Prostate gland (tissue), 2 donors: ENCODE measurements around the gene CNOT8. TPM values are rescaled to one million over a fixed set of nuclear protein-coding genes. Genes with fewer than 3 reads are reported as not detected.
A peak's percentile ranks its signal among the peaks of the same experiment; 100 is the strongest.
"Not testable (repeated sequence)": the region's sequence is repeated elsewhere in the genome, so short reads cannot be mapped to it uniquely, and the experiment has no call there.

ENCODE experiments used
- DNase-seq: peaks from one replicate; pipeline ENCODE4 v3.0.0-alpha.2; 2019; ENCODE audit warnings: low spot score
- H3K27ac ChIP-seq, 2 donors: fragments of 200-600 bp; sonication (generic); 2 replicates each; pipeline ENCODE4 v1.5.1; 2017 to 2019
- H3K27me3 ChIP-seq: fragments of 200-600 bp; sonication (generic); replicated peaks from 2 replicates; pipeline ENCODE4 v1.5.1; 2019; ENCODE audit not compliant: insufficient read depth
- H3K36me3 ChIP-seq, 2 donors: fragments of 200-600 bp; sonication (generic); 1 replicate in 1 of 2; 2 replicates in 1 of 2; pipeline versions ENCODE4 v1.5.1 to v1.8.1; 2017 to 2019
- H3K4me1 ChIP-seq: fragments of 200-600 bp; sonication (generic); replicated peaks from 2 replicates; pipeline ENCODE4 v1.5.1; 2019
- H3K4me3 ChIP-seq, 2 donors: fragments of 200-600 bp; sonication (generic); 2 replicates each; pipeline ENCODE4 v1.5.1; 2017 to 2019
- H3K9me3 ChIP-seq: fragments of 200-600 bp; sonication (generic); 2 replicates; pipeline ENCODE4 v1.5.1; 2017
- POLR2A ChIP-seq: fragments of 450-650 bp; IDR thresholded peaks from one replicate; pipeline ENCODE4 v1.6.1; 2016; ENCODE audit warnings: antibody characterized with exemption, mild to moderate bottlenecking
- POLR2AphosphoS5 ChIP-seq: sonication (generic); formaldehyde crosslinking; IDR thresholded peaks from one replicate; pipeline ENCODE4 v1.6.1; 2017; ENCODE audit warnings: antibody characterized with exemption
- WGBS: methylation state at CpG from one replicate; pipeline ENCODE4 v1.1.5; 2018; 5-methylcytosine and 5-hydroxymethylcytosine counted together
- intact Hi-C: fragments of 100-400 bp; cut with DNase I; formaldehyde crosslinking; loops from one replicate; pipeline ENCODE4 v1.14.2; 2022
- microRNA counts, 2 donors: library from miRNA; unstranded; fragments of <30 nt; microRNA quantifications; one replicate each; lab custom pipeline; 2016 to 2017
- microRNA-seq: library from miRNA; unstranded; fragments of <30 nt; microRNA quantifications from one replicate; pipeline ENCODE4, GENCODE V29; 2016
- small RNA-seq, 2 donors: library from RNA; depleted of rRNA; stranded (forward); fragments of <200 nt; gene quantifications; one replicate each; pipeline ENCODE3, GENCODE V24; 2016
- total RNA-seq, 2 donors: library from RNA; depleted of rRNA; stranded (reverse); fragments of >200 nt; gene quantifications; one replicate each; pipeline ENCODE4 v1.1.0, GENCODE V29; 2016
- TF ChIP-seq, protein P1 (sequence below), 4 experiments: fragments of 200-600 bp in 2 of 4; fragments of 450-650 bp in 2 of 4; sonication (generic) in 2 of 4; IDR thresholded peaks; 1 replicate in 3 of 4; 2 replicates in 1 of 4; pipeline ENCODE4 v1.5.1; 2016 to 2019; ENCODE audit warnings: antibody characterized with exemption in 4 of 4, mild to moderate bottlenecking in 2 of 4, moderate library complexity in 2 of 4

The CNOT8 gene
- total RNA-seq, 2 donors from 2014 or later = 46.3 to 95.2 TPM

DNA sequence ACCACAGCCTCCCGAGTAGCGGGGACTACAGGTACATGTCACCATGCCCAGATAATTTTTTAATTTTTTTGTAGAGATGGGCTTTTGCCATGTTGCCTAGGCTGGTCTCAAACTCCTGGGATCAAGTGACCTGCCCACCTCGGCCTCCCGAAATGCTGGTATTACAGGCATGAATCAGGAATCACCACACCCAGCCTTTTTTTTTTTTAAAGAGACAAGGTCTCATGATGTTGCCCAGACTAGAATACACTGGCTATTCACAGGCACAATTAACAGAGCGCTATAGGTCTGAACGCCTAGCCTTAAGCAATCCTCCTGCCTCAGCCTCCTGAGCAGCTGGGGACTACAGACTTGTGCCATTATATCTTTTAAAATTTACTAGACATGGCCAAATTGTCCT lies 43.5 kb downstream of the CNOT8 start:
- H3K27ac ChIP-seq = no peak overlapping the region
- intact Hi-C loops = no loop called here
- no peak for DNase-seq
- no peaks in the 10 kb centered on the region for H3K9me3 ChIP-seq
- no peaks in the 10 kb centered on the region for H3K27me3 ChIP-seq
- no peaks in the 10 kb centered on the region for H3K4me1 ChIP-seq
- H3K4me3 ChIP-seq = no peak overlapping the region
- TF ChIP-seq, protein P1, sequence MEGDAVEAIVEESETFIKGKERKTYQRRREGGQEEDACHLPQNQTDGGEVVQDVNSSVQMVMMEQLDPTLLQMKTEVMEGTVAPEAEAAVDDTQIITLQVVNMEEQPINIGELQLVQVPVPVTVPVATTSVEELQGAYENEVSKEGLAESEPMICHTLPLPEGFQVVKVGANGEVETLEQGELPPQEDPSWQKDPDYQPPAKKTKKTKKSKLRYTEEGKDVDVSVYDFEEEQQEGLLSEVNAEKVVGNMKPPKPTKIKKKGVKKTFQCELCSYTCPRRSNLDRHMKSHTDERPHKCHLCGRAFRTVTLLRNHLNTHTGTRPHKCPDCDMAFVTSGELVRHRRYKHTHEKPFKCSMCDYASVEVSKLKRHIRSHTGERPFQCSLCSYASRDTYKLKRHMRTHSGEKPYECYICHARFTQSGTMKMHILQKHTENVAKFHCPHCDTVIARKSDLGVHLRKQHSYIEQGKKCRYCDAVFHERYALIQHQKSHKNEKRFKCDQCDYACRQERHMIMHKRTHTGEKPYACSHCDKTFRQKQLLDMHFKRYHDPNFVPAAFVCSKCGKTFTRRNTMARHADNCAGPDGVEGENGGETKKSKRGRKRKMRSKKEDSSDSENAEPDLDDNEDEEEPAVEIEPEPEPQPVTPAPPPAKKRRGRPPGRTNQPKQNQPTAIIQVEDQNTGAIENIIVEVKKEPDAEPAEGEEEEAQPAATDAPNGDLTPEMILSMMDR (IDR thresholded peaks at IDR 0.05) = no peak
- no peak for TF ChIP-seq POLR2A
- no peak for TF ChIP-seq POLR2AphosphoS5
- peaks cover 0 to 7% of the 10 kb centered on the region in 2 donors for H3K36me3 ChIP-seq
- WGBS = 89% methylated on average over 6 of the region's 6 CpGs

- 93% methylated on average over 7 of the region's 7 CpGs for WGBS
- intact Hi-C loops = not testable (repeated sequence)
Measured at GRCh38 chr5:154905601-154906000, 47.2 kb downstream of the CNOT8 start.

DNA sequence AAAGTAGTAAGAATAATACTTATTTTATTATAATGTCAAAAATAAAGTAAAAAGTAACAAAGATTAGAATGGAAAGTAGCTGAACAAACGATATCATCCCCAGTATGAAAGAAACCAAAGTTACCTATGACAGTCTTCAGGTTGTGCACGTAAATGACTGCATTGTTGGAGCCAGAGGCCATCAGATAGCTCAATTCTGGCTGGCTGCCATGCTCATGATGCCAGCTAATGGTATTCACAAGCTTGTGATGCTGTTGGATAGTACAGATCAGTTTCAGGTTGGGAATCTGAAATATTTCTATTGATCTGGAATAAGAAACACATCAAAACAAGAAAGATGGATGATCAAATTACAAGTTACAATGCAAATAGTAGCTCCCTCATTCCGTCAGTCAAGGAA lies 58.4 kb downstream of the CNOT8 start:
- peaks cover 0 to 2% of the 10 kb centered on the region in 2 donors for H3K36me3 ChIP-seq
- no peak for TF ChIP-seq POLR2AphosphoS5
- TF ChIP-seq, protein P1 (IDR thresholded peaks at IDR 0.05) = no peak
- TF ChIP-seq POLR2A = no peak

More at GRCh38 chr5:154905601-154906000, 47.2 kb downstream of the CNOT8 start:
- H3K36me3 ChIP-seq, H3K9me3 ChIP-seq, H3K4me1 ChIP-seq, H3K27me3 ChIP-seq, H3K4me3 ChIP-seq, DNase-seq, H3K27ac ChIP-seq: not testable (repeated sequence)

GRCh38 chr5:154917757-154918156 lies 59.3 kb downstream of the CNOT8 start:
- Histone ChIP-seq H3K27ac (no peak overlapping the region), H3K4me1 (no peaks in the 10 kb centered on the region), H3K27me3 (no peaks in the 10 kb centered on the region), H3K9me3 (no peaks in the 10 kb centered on the region), H3K36me3 (peaks cover 0 to 2% of the 10 kb centered on the region in 2 donors), H3K4me3 (no peak overlapping the region)
- 74% methylated on average over 4 of the region's 4 CpGs for WGBS
- TF ChIP-seq POLR2A = no peak
- TF ChIP-seq, protein P1 (IDR thresholded peaks at IDR 0.05) = no peak
- no peak for TF ChIP-seq POLR2AphosphoS5
- intact Hi-C loops = no loop called here
- no peak for DNase-seq

More for the DNA sequence above, 58.4 kb downstream of the CNOT8 start:
- no peaks in the 10 kb centered on the region for H3K27me3 ChIP-seq
- WGBS = 64% methylated on average over 3 of the region's 3 CpGs
- no peak overlapping the region for H3K27ac ChIP-seq
- no peaks in the 10 kb centered on the region for H3K9me3 ChIP-seq
- H3K4me1 ChIP-seq = no peaks in the 10 kb centered on the region
- no peak for DNase-seq
- intact Hi-C loops = no loop called here
- no peak overlapping the region for H3K4me3 ChIP-seq

GRCh38 chr5:154923441-154924430 lies 65.3 kb downstream of the CNOT8 start:
- H3K4me1 ChIP-seq = no peaks in the 10 kb centered on the region
- peaks cover 6 to 12% of the 10 kb centered on the region in 2 donors for H3K36me3 ChIP-seq
- peak; percentile 16 for DNase-seq
- TF ChIP-seq POLR2A = no peak
- TF ChIP-seq POLR2AphosphoS5 = peak; percentile 67
- H3K4me3 ChIP-seq = no peak overlapping the region
- no peak overlapping the region for H3K27ac ChIP-seq
- WGBS = 79% methylated on average over 7 of the region's 7 CpGs
- intact Hi-C loops = no loop called here
- H3K27me3 ChIP-seq = no peaks in the 10 kb centered on the region
- H3K9me3 ChIP-seq = no peaks in the 10 kb centered on the region

MicroRNAs encoded within 50 kb of the gene (microRNA counts, 767-probe panel; counts per million panel counts)
- 0 to 431 counts per million in 2 donors for microRNA hsa-miR-378h (lab: Ali Mortazavi, UCI)

Small RNAs within 50 kb of the gene (microRNA-seq; reads per million reads assigned to microRNA genes)
- not detected for gene MIR378H

Small RNAs within 50 kb of the gene (small RNA-seq; reads per million reads assigned to genes)
- gene MIR378H = 0 reads per million in 2 donors

Other genes starting within 250 kb of the CNOT8 start
- gene LARP1, start 103.2 kb upstream of the CNOT8 start, total RNA-seq = 100 to 1,000 TPM in 1 of 2 donors, 10 to 100 TPM in 1; 83.9 to 163 TPM
- gene FAXDC2, start 8.0 kb upstream of the CNOT8 start, total RNA-seq = 10 to 100 TPM; 35.3 to 81.7 TPM
- gene GEMIN5, start 79.6 kb downstream of the CNOT8 start, total RNA-seq = 10 to 100 TPM; 14.6 to 20.3 TPM
- gene MRPL22, start 82.4 kb downstream of the CNOT8 start, total RNA-seq = 10 to 100 TPM; 14.4 to 35.2 TPM
- 1 to 10 TPM in 1 of 2 donors, not detected in 1; 1.0 TPM for gene KIF4B, start 155.1 kb downstream of the CNOT8 start, total RNA-seq